ENCODE data around the gene GRK2. TPM values are rescaled to one million over a fixed set of nuclear protein-coding genes. Genes with fewer than 3 reads are reported as not detected.
"Not testable (repeated sequence)": the region's sequence is repeated elsewhere in the genome, so short reads cannot be mapped to it uniquely, and the experiment has no call there.

GRK2 gene
- total RNA-seq, 1 experiment from 2014 or later, result 69.8 TPM

DNA sequence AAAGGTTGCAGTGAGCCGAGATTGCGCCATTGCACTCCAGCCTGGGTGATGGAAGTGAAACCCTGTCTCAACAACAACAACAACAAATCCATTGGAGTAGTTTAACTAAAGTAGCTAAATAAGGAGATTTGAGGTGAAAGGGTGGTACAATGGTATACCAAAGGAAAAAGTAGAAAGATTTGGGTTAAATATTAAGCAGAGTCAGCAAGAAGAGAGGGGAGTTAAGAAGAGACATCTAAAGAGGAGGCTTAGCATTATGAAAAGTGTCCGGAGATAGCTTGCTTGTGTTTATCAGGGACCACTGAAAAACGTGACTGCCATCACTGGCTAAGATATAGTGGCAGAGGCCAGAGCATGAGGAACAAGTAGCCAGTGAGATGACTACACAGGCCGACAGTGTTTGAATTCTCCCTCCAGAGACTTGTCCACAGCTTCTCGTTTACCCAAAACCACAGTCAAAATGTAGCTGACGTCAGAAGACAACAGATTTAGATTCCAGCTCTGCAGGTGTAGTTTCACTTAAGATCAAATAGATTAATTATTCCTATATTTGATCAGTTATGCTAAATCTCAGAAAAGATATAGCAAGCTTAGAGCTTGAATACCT, 32.6 kb upstream of the GRK2 start:
- no TSS peak for BruUV-seq (replicated peaks)
- no peaks in the 10 kb centered on the region for H3K27me3 Mint-ChIP-seq (ENCODE audit: unreplicated experiment)
- CTCF ChIA-PET, result no interaction called here
- TF ChIP-seq, protein P1, sequence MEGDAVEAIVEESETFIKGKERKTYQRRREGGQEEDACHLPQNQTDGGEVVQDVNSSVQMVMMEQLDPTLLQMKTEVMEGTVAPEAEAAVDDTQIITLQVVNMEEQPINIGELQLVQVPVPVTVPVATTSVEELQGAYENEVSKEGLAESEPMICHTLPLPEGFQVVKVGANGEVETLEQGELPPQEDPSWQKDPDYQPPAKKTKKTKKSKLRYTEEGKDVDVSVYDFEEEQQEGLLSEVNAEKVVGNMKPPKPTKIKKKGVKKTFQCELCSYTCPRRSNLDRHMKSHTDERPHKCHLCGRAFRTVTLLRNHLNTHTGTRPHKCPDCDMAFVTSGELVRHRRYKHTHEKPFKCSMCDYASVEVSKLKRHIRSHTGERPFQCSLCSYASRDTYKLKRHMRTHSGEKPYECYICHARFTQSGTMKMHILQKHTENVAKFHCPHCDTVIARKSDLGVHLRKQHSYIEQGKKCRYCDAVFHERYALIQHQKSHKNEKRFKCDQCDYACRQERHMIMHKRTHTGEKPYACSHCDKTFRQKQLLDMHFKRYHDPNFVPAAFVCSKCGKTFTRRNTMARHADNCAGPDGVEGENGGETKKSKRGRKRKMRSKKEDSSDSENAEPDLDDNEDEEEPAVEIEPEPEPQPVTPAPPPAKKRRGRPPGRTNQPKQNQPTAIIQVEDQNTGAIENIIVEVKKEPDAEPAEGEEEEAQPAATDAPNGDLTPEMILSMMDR (IDR thresholded peaks at IDR 0.05; ENCODE audit: unreplicated experiment), result no peak
- peaks cover 10% of the 10 kb centered on the region for H3K36me3 Mint-ChIP-seq (ENCODE audit: insufficient read depth, unreplicated experiment)
- peaks cover 3% of the 10 kb centered on the region for H3K4me1 Mint-ChIP-seq (ENCODE audit: low read depth, unreplicated experiment)
- DNase-seq, result no peak
- no peak overlapping the region for H3K4me3 Mint-ChIP-seq (ENCODE audit: low read depth, unreplicated experiment)
- intact Hi-C loops (cut with micrococcal nuclease; ENCODE audit: unreplicated experiment), result no loop called here
- H3K9me3 Mint-ChIP-seq (ENCODE audit: low read depth, unreplicated experiment), result no peaks in the 10 kb centered on the region
- no peak overlapping the region for H3K27ac Mint-ChIP-seq (ENCODE audit: unreplicated experiment)

DNA sequence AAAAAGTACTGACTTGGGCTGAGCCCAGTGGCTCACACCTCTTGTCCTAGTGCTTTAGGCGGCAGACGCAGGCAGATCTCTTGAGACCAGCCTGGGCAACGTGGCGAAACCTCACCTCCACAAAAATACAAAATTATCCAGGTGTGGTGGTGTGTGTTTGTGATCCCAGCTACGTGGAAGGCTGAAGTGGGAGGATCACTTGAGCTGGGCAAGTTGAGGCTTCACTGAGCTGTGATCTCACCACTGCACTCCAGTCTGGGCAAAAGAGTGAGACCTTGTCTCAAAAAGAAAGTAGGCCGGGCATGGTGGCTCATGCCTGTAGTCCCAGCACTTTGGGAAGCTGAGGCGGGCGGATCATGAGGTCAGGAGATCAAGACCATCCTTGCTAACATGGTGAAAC, 31.7 kb upstream of the GRK2 start:
- CTCF ChIA-PET, result interaction anchor here (0.7 kb wide), 1 partner anchor 180 kb away, joined by 3 read pairs; no protein-coding TSS in a partner anchor
- not testable (repeated sequence) for BruUV-seq (replicated peaks); DNase-seq

DNA sequence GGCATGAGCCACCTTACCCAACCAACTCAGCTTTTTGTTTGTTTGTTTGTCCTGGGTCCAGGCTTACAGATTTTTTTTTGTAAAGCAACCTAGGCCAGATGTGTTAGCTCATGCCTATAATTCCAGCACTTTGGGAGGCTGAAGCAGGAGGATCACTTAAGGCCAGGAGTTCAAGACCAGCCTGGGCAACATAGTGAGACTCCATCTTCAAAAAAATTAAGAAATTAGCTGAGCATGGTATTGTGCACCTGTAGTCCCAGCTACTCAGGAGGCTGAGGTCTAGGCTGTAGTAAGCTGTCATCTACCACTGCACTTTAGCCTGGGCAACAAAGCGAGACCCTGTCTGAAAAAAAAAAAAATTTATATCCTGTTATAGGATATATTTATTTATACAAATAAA, 28.7 kb upstream of the GRK2 start:
- DNase-seq, result no peak
- H3K4me1 Mint-ChIP-seq (ENCODE audit: low read depth, unreplicated experiment), result peaks cover 23% of the 10 kb centered on the region
- CTCF ChIA-PET, result interaction anchor here (0.6 kb wide), 1 partner anchor 345 kb away, joined by 4 read pairs; no protein-coding TSS in a partner anchor
- no peak overlapping the region for H3K27ac Mint-ChIP-seq (ENCODE audit: unreplicated experiment)
- no peak overlapping the region for H3K4me3 Mint-ChIP-seq (ENCODE audit: low read depth, unreplicated experiment)
- no TSS peak for BruUV-seq (replicated peaks)
- H3K9me3 Mint-ChIP-seq (ENCODE audit: low read depth, unreplicated experiment), result no peaks in the 10 kb centered on the region
- intact Hi-C loops (cut with micrococcal nuclease; ENCODE audit: unreplicated experiment), result no loop called here
- TF ChIP-seq, protein P1 (IDR thresholded peaks at IDR 0.05; ENCODE audit: unreplicated experiment), result no peak
- H3K27me3 Mint-ChIP-seq (ENCODE audit: unreplicated experiment), result no peaks in the 10 kb centered on the region
- peaks cover 40% of the 10 kb centered on the region for H3K36me3 Mint-ChIP-seq (ENCODE audit: insufficient read depth, unreplicated experiment)

More for the DNA sequence above, 31.7 kb upstream of the GRK2 start:
- peaks cover 11% of the 10 kb centered on the region for H3K4me1 Mint-ChIP-seq (ENCODE audit: low read depth, unreplicated experiment)
- H3K9me3 Mint-ChIP-seq (ENCODE audit: low read depth, unreplicated experiment); H3K36me3 Mint-ChIP-seq (ENCODE audit: insufficient read depth, unreplicated experiment); H3K4me3 Mint-ChIP-seq (ENCODE audit: low read depth, unreplicated experiment); H3K27me3 Mint-ChIP-seq (ENCODE audit: unreplicated experiment); intact Hi-C loops (cut with micrococcal nuclease; ENCODE audit: unreplicated experiment); H3K27ac Mint-ChIP-seq (ENCODE audit: unreplicated experiment): not testable (repeated sequence)

DNA sequence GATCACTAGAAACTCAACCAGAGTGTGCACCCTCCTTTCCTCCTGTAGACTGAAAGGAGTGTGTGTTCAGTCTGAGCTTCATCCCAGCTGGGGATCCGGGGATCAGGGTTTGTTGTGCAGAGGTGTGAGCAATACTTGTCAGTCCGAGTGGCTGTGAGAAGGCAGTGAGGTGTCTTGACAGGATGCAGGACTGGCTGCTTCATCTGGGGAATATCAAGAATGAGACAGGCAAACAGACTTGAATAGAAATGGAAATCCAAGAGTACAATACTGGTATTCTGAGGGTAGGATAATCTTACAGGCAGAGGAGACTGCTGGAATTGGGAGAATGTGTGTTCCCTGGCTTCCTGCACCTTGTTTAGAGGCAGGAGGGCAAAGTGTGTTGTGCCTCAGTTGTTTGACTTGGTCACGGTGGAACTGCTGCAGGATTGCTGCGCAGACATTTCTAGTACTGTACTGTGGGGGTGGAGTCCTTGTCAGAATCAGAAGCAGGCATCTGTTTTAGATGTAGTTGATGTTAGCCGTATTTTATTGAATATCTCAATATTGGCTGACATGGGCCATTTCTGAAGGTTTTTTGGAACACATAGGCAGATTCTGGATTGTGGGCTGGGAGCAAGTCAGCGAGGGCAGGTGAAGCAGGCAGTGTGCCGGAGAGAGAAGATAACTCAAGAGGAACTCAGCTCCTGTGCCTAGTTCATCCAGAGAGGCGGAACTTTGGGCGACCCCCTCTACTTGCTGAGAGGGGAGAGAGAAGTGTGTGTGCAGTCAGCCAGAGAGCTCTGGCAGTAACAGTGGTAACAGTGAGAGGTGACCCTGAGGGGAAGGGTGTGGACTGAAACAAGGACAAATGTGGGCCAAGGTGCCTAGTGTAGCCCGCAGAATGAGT, 27.1 kb upstream of the GRK2 start:
- Mint-ChIP-seq H3K27me3 (ENCODE audit: unreplicated experiment) (no peaks in the 10 kb centered on the region), H3K4me1 (ENCODE audit: low read depth, unreplicated experiment) (peaks cover 32% of the 10 kb centered on the region), H3K27ac (ENCODE audit: unreplicated experiment) (peak overlapping the region; percentile 93), H3K36me3 (ENCODE audit: insufficient read depth, unreplicated experiment) (peaks cover 56% of the 10 kb centered on the region), H3K4me3 (ENCODE audit: low read depth, unreplicated experiment) (peak overlapping the region; percentile 95), H3K9me3 (ENCODE audit: low read depth, unreplicated experiment) (no peaks in the 10 kb centered on the region)
- CTCF ChIA-PET, result interaction anchor here (0.5 to 2.1 kb wide), 9 partner anchors 10 to 185 kb away, joined by 3 to 8 read pairs (median 4); partner anchors contain the start of gene KDM2A
- TF ChIP-seq, protein P1 (IDR thresholded peaks at IDR 0.05; ENCODE audit: unreplicated experiment), result no peak
- BruUV-seq (replicated peaks), result no TSS peak
- DNase-seq, result no peak
- intact Hi-C loops (cut with micrococcal nuclease; ENCODE audit: unreplicated experiment), result no loop called here

Data from Calu3 (cell line).